ENCODE measurements around the gene TNNT3. TPM values are rescaled to one million over a fixed set of nuclear protein-coding genes. Genes with fewer than 3 reads are reported as not detected.

The TNNT3 gene
- total RNA-seq, 1 experiment from 2014 or later = not detected

DNA sequence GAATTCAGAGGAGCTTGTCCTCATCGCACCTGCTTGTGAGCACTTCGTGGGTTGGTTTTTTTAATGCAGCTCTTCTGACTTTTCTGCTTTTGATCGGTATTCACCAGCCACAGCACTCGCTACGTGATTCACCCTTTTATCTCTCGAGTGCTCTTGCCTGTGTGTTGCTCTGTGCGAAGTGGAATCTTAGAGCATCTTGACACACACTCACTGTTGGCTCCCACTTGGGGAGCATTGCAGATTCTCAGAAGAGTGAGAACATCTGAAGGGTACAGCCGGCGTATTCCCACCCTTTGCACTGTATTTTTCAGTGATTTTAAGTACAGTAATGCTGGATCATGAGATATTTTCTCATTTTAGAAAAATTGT is 10.9 kb downstream of the TNNT3 start:
- Histone ChIP-seq H4K91ac (ENCODE audit: insufficient read length, low read depth, low read length) (no peak overlapping the region), H4K20me1 (ENCODE audit: control insufficient read depth, insufficient read depth, insufficient read length) (no peaks in the 10 kb centered on the region), H2BK15ac (ENCODE audit: low read depth, low read length) (no peak overlapping the region), H3K56ac (ENCODE audit: insufficient read length, low read depth, low read length) (no peak overlapping the region), H3K27me3 (ENCODE audit: insufficient read depth, low read length) (no peaks in the 10 kb centered on the region), H3K14ac (ENCODE audit: insufficient read depth, low read length) (no peak overlapping the region), H3K79me2 (ENCODE audit: insufficient read depth, low read length) (no peaks in the 10 kb centered on the region), H3K9ac (ENCODE audit: extremely low read depth, insufficient read length, low read length) (no peak overlapping the region), H3K27ac (ENCODE audit: insufficient read length, low read depth, low read length) (no peak overlapping the region), H2AFZ (ENCODE audit: low read length) (no peak overlapping the region), H2BK12ac (ENCODE audit: insufficient read length, low read depth, low read length) (no peak overlapping the region), H2AK5ac (ENCODE audit: insufficient read length, low read length) (no peak overlapping the region), H3K4me1 (ENCODE audit: insufficient read depth, low read length) (no peaks in the 10 kb centered on the region), H3K4me2 (ENCODE audit: insufficient read depth, insufficient read length, low read length) (no peak overlapping the region), H3K4ac (ENCODE audit: low read depth, low read length) (no peak overlapping the region), H3T11ph (ENCODE audit: low read length) (no peak overlapping the region), H2BK120ac (ENCODE audit: low read depth, low read length, poor library complexity, severe bottlenecking) (no peak overlapping the region), H3K9me3 (ENCODE audit: control insufficient read depth, low read depth, low read length) (no peaks in the 10 kb centered on the region), H2BK5ac (ENCODE audit: insufficient read length, low read length) (no peak overlapping the region), H3K18ac (ENCODE audit: insufficient read length, low read depth, low read length) (no peak overlapping the region), H4K5ac (ENCODE audit: insufficient read length, low read depth, low read length) (no peak overlapping the region), H4K8ac (replicated peaks; ENCODE audit: insufficient read length, low read depth, low read length) (no peak overlapping the region), H3K23me2 (ENCODE audit: insufficient read length, low read depth, low read length, poor library complexity, severe bottlenecking) (peaks cover 6% of the 10 kb centered on the region), H2BK20ac (ENCODE audit: low read depth, low read length, poor library complexity, severe bottlenecking) (no peak overlapping the region), H3K23ac (ENCODE audit: insufficient read length, low read depth, low read length) (no peak overlapping the region), H3K79me1 (ENCODE audit: insufficient read depth, low read depth, low read length, poor library complexity, severe bottlenecking) (no peaks in the 10 kb centered on the region)
- Mint-ChIP-seq H3K4me1 (peaks cover 0 to 6% of the 10 kb centered on the region in 2 experiments; a peak in 1 of 4 replicates), H3K9me3 (no peaks in the 10 kb centered on the region), H3K27ac (no peak overlapping the region), H3K4me3 (no peak overlapping the region), H3K27me3 (ENCODE audit: low read depth) (peaks cover 19% of the 10 kb centered on the region), H3K36me3 (ENCODE audit: insufficient read depth in 1 of 3, low read depth in 3 of 3) (no peaks in the 10 kb centered on the region)
- WGBS (ENCODE audit: extremely low coverage, insufficient read length, low lambda C conversion rate) = no CpG with 5 or more reads among the region's 9 CpGs
- DNase-seq = no peak
- TF ChIP-seq CTCF (conservative IDR thresholded peaks at IDR 0.05) = no peak
